H7 (cell line): ENCODE results near the gene PAAF1. TPM values are rescaled to one million over a fixed set of nuclear protein-coding genes. Genes with fewer than 3 reads are reported as not detected.

Experiments used
- DNase-seq: peaks from one replicate; pipeline ENCODE4 v3.0.0; 2012
- H3K27me3 ChIP-seq: 2 replicates; pipeline ENCODE4 v1.6.0; 2011; ENCODE audit warnings: mild to moderate bottlenecking, low read length; ENCODE audit not compliant: control insufficient read depth, insufficient read depth
- H3K36me3 ChIP-seq: replicated peaks from 2 replicates; pipeline ENCODE4 v1.5.1; 2011; ENCODE audit warnings: low read length; ENCODE audit not compliant: control insufficient read depth, insufficient read depth
- H3K4me3 ChIP-seq: 2 replicates; pipeline ENCODE4 v1.5.1; 2011; ENCODE audit warnings: low read depth, mild to moderate bottlenecking, control low read depth, low read length, moderate library complexity; ENCODE audit not compliant: insufficient read depth
- total RNA-seq: library from RNA; depleted of rRNA; stranded (reverse); fragments of >200 nt; shearing (Covaris generic); gene quantifications from 2 replicates; pipeline ENCODE4 v1.2.3, GENCODE V29; 2014; rRNA removed

PAAF1 gene, protein sequence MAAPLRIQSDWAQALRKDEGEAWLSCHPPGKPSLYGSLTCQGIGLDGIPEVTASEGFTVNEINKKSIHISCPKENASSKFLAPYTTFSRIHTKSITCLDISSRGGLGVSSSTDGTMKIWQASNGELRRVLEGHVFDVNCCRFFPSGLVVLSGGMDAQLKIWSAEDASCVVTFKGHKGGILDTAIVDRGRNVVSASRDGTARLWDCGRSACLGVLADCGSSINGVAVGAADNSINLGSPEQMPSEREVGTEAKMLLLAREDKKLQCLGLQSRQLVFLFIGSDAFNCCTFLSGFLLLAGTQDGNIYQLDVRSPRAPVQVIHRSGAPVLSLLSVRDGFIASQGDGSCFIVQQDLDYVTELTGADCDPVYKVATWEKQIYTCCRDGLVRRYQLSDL
- total RNA-seq: 19.5 and 23.3 TPM in 2 replicates

DNA sequence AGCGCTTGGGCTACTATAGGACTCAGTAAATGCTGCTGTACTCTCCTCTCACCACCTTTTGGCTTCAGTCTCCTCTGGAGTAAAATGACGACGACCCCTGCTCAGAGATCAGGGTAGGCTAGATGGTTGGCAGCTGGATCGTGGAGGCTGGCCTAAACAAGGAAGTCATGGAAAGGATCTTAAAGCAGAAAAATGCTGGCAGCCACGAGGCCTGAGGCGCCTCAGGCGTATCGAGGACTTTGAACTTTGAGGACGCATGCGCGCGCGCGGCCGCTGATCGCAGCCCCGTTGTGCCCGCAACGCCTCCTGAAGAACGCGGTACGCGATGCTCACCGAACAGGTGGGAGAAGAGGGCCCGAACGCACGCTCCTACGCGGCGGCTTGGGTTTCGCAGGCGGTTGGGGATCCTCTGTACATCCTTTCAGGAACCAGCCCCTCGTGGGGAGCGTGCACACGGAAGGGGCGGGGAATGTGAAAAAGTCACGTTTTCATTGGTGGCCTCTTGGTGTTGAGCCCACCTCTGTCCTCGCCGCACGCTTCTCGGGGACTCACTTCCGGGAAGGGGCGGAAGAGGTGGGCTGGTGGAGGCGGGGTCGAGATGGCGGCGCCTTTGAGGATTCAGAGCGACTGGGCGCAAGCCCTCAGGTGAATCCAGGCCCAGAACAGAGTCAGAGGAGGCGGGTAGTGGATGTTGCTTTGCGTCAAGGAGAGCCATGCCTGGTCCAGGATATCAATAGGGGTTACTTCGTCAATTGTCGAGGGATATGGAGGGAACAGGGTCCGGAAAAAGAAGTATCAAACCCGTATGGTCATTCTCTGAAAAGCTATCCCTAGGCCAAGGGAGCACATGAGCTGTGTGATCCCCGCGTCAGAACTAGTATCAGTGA, at the start of gene PAAF1, which contains the start of gene COA4:
Gene PAAF1 (plus strand): TSS at position 576 of the 887 bp plus-strand sequence. CDS start 23 bp downstream, at position 599.
Gene COA4 (minus strand): TSS at position 423 of the 887 bp plus-strand sequence. CDS start 3,468 bp downstream, outside the sequence.
- peaks cover 12% of the 10 kb centered on the region for H3K36me3 ChIP-seq
- H3K4me3 ChIP-seq: peak within 1 kb of the TSS; percentile 90
- no peaks in the 10 kb centered on the region for H3K27me3 ChIP-seq
- peak; percentile 96 for DNase-seq

DNA sequence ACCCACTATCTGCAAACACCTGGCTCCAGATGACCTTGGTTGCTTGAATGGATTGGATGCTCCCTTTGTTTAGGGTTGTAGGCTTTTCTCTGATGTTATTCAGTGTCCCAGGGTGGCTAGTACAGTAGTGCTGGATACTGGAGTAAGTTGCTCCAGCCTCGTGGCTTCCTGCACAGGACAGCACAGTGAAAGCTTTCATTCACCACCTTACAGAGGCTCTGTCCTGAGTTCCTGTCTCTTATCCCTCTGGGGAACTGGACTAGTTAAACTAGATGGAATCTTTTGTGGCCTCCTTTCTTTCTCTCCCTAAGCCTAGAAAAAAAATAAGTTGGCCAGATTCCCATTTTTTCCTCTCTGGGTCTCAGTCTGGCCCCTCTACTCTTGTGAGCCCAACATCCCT, 46.5 kb upstream of the PAAF1 start:
- Histone ChIP-seq H3K27me3 (no peaks in the 10 kb centered on the region), H3K36me3 (no peaks in the 10 kb centered on the region; the same call in 1 of the 2 replicates), H3K4me3 (no peak overlapping the region)
- no peak for DNase-seq

DNA sequence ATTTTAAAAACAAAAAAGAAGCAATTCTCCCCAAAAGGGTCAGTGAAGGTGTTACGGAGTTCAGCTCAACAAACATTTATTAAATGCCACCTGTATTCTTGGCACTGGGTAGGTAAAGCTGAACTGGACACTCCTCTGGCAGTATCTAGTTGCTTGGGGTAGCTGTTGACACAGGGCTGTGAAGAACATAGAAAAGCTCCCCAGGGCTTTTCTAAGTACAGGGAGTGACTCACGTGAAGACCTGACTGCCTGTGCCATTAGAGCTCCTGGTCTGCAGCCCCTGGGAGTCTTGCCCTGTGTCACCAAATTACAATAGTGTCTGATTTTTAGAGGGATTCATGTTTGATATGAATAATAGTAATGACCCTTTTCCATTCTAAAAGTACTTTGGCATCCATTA, 43.7 kb upstream of the PAAF1 start:
- no peak overlapping the region for H3K4me3 ChIP-seq
- H3K36me3 ChIP-seq: no peaks in the 10 kb centered on the region; the same call in 1 of the 2 replicates
- DNase-seq: no peak
- H3K27me3 ChIP-seq: no peaks in the 10 kb centered on the region

DNA sequence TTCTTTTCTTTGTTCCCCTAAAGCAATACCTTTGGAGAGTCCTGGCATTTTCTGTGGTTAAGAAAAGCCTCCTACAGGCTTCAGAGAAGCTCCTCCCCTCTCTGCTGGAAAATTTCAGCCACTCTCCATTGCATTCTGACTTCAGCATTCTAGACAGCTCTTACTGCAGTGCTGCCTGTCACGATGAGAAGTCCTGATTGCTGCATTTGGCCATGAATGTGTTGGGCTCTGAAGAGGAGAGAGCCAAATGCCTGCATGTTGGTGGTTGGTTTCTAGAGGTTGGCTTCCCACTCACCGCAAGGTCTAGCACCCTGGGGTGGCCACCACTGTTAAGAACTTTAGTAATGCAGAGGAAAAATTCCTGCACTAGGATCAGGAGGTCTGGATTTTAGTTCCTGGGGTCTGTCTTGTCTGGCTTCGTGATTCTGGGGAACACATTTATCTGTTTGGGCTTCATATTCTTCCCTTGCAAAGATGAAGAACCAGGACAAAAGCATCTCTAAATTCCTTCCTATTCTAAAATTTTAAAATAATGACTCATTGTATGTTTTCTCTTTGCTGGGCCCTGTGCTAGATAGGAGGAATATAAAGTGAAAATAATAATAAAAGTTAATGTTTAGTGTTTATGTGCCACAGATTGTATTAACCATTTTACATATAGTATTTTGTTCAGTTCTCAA, 38.2 kb upstream of the PAAF1 start:
- Histone ChIP-seq H3K36me3 (no peaks in the 10 kb centered on the region), H3K4me3 (no peak overlapping the region), H3K27me3 (no peaks in the 10 kb centered on the region)
- DNase-seq: peak; percentile 33

DNA sequence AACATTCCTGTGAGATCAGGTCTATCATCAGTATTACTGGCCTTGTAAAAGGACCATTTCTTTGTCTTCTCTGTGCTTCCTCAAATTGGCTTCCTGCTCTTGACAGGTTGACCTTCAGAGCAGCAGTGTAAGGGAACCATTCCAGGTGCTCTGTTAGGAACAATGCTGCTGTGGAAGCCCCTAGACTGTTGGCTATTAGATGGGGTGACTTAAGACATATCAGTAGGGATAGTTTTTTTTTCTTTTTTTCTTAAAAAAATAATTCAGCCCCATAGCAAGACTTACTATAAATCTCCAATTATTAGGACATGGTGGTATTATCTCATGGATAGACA, 37.7 kb upstream of the PAAF1 start:
- H3K27me3 ChIP-seq: no peaks in the 10 kb centered on the region
- no peaks in the 10 kb centered on the region for H3K36me3 ChIP-seq
- H3K4me3 ChIP-seq: no peak overlapping the region
- DNase-seq: no peak

DNA sequence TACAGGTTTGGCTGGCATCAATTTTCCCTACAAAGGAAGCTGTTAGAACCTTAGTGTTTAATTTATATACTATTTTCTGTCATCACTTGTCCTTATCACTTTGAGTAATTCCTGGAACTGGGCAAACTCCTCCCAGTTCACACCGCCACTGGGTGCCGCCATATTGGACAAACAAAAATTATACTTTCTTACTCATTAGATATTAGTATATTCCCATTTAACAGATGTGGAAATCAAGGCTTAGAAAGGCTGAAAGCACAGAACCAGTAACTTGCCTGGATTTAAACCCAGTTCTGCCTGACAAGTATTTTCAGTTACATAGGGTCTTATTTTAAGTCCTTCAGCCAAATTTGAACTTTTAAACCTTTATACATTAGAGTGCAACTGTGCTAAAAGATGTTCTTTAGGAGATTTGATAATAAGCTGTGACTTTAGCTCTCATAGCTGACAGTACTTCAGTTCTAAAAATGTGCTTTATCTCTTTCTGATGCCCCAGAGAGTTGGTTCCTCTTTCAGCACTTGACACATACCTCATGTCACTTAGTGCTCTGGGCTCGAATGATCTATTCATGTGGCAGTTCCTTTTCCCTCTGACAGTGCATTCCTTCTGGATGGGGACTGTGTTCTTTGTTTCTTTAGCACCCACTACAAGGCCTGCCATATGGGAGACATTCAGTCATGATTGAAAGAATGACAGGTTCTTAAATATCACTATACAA, 25.6 kb upstream of the PAAF1 start:
- H3K36me3 ChIP-seq: no peaks in the 10 kb centered on the region
- no peak overlapping the region for H3K4me3 ChIP-seq
- DNase-seq: no peak
- H3K27me3 ChIP-seq: no peaks in the 10 kb centered on the region

DNA sequence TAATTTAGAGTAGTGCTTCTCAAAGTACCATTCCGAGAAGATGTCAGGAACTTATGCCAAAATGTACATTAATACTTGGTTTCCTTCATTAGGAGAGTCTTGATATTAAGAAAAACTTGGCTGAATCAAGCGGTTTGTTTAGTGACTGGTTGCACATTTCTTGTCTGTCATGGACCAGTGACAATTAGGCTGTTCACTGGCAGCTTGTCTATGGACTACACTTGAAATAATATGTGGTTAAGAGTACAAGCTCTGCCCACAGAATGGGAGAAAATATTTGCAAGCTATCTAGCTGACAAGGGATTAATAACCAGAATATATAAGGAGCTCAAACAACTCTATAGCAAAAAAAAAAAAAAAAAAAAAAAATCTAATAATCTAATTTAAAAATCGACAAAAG, 24.8 kb upstream of the PAAF1 start:
- Histone ChIP-seq H3K27me3 (no peaks in the 10 kb centered on the region), H3K36me3 (no peaks in the 10 kb centered on the region), H3K4me3 (no peak overlapping the region)
- DNase-seq: no peak

DNA sequence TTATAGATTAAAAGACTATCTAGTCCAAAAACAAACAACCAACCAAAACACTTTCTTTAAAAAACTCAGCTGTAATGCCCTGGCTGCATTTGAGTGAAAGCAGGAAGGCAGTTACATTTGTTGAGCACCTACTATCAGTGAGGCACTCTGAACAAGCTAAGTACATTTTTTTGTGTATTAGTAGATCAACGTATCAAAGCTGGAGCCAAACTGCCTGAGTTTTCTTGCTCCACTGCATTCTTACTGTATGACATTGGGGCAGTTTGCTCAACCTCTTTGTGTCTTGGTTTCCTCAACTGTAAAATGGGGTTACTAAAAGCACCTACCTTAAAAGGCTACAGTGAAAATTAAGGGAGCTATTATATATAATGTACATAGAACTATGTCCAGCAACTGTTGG, 22.1 kb upstream of the PAAF1 start:
- DNase-seq: no peak
- no peaks in the 10 kb centered on the region for H3K27me3 ChIP-seq
- no peaks in the 10 kb centered on the region for H3K36me3 ChIP-seq
- no peak overlapping the region for H3K4me3 ChIP-seq

DNA sequence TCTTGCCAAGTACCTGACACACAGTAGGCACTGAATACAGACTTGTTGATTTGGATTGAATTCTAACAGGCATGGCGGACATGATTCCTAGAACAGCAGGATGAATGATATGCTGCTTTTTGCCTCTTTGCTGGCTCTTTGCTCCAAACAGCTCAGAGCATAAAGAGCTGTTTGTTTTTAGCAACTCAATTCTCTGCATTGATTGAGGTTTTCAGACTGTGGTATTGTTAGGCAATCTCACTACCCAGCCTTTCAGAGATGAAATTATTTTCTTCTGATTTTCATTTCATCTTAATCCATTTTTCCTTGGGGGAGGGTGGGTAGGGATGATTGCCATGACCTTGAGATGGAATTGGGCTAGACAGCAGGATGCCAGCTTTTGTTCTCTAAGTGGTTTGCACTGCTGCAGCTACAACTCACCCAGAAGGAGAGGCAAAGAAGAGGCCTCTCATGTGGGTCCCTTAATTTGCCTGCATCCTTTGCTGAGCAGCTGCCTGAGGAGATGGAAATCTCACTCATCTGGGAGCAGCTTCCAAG, 20.7 kb upstream of the PAAF1 start:
- Histone ChIP-seq H3K36me3 (no peaks in the 10 kb centered on the region), H3K4me3 (no peak overlapping the region), H3K27me3 (no peaks in the 10 kb centered on the region)
- peak; percentile 32 for DNase-seq

DNA sequence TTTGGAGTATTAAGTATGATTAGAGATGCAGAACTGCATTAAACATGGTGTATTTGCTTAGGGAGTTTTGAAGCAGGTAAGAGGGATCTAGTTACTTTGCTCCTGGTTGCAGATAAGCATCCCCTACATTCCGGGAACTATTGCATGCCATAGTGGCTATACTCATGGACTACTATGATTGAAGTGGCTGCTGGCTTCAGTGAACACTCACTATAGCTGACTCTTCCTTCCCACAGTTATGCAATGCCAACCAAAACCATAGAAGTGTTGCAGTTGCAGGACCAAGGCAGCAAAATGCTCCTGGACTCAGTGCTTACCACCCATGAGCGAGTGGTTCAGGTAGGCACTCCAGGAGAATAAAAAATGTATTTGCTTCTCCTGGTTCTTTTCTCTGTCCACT, 17.1 kb upstream of the PAAF1 start:
- H3K36me3 ChIP-seq: no peaks in the 10 kb centered on the region; the same call in 1 of the 2 replicates
- DNase-seq: no peak
- no peak overlapping the region for H3K4me3 ChIP-seq
- no peaks in the 10 kb centered on the region for H3K27me3 ChIP-seq

DNA sequence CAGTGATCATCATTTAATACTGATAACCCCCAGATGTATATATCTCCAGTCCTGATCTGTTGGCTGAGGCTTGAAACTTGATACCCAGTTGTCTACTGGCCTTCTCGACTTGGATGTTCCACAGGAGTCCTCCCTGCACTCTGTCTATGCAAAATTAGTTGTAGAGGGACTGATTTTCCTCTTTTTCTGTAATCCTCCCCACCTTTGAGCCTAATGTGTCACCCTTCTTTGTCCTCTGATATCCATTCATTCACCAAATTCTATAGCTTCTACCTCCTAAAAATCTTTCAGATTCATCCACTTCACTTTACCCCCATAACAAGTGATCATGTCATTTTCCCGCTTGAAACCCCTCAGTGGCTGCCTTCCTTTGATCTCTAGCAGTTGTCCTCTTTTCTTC, 16.6 kb upstream of the PAAF1 start:
- DNase-seq: no peak
- H3K27me3 ChIP-seq: no peaks in the 10 kb centered on the region

DNA sequence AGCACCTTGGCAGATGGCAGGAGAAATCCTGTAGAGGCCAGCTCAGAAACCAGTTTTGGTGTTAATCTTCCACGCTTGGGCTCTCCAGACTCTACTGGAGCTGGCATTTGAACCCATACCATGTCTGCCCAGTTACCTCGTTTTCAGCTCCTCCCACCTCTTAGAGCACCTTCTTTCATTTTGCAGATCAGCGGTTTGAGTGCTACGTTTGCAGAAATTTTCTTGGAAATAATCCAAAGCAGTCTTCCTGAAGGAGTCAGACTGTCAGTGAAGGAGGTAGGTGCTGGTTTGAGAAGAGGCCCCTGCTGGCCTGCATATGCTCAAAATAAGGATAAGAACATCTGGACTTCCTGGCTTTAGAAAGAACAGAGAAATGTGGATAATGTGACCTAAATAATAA, 13.8 kb upstream of the PAAF1 start:
- Histone ChIP-seq H3K27me3 (no peaks in the 10 kb centered on the region), H3K36me3 (no peaks in the 10 kb centered on the region; the same call in 1 of the 2 replicates), H3K4me3 (no peak overlapping the region)
- no peak for DNase-seq

More for the DNA sequence above, 16.6 kb upstream of the PAAF1 start:
- Histone ChIP-seq H3K4me3 (no peak overlapping the region), H3K36me3 (no peaks in the 10 kb centered on the region; the same call in 1 of the 2 replicates)

DNA sequence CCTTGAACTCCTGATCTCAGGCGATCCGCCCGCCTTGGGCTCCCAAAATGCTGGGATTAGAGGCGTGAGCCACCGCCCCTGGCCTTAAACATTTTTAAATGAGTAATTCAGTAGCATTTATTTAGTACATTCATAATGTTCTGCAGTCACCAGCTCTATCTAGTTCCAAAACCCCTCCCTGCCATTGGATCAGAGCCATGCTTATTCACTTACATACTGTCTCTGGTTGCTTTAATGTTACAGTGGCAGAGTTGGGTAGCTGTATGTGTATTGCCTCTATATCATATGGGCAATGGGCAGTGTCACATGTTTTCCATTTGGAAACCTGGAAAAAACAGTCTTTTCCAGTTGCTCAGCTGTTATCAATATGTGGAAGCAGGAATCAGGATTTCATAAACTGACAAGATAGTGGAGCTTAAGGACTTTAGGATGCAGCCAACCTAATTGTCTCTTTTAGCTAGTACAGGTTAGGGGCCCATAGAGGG, 10.7 kb upstream of the PAAF1 start:
- H3K27me3 ChIP-seq: no peaks in the 10 kb centered on the region
- H3K36me3 ChIP-seq: no peaks in the 10 kb centered on the region; the same call in 1 of the 2 replicates
- H3K4me3 ChIP-seq: no peak overlapping the region
- no peak for DNase-seq
